ENCODE measurements around the gene CORO2A. TPM values are rescaled to one million over a fixed set of nuclear protein-coding genes. Genes with fewer than 3 reads are reported as not detected.

Gene CORO2A
- total RNA-seq, 1 donor from 2014 or later = 3.7 TPM

DNA sequence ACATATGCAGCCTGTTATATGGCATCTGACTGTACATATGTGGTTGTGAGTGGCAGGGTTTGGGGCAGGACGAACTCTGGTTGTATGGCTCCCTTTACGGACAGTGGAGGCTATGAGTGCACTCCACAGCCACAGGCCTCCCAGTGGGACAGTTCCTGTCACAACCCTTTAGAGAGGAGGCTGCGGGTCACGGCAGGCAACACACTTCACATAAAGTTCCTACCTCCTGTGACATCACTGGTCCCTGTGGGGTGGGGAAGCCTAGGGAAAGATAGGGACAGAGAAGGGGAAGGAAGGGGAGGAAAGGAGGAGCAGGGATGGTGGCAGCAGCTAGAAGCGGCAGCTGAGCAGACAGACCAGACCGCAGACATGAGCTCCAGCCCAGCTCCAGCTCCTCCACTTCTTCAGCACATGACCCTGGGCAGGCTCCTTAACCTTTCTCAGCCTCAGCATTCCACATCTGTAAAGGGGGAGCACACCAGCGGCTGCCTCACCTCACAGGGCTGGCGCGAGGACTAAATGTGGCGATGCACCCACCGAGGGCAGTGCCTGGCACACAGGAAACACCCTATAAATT lies 27.4 kb upstream of the CORO2A start:
- ATAC-seq (no peak), DNase-seq (ENCODE audit: low spot score) (no peak)

DNA sequence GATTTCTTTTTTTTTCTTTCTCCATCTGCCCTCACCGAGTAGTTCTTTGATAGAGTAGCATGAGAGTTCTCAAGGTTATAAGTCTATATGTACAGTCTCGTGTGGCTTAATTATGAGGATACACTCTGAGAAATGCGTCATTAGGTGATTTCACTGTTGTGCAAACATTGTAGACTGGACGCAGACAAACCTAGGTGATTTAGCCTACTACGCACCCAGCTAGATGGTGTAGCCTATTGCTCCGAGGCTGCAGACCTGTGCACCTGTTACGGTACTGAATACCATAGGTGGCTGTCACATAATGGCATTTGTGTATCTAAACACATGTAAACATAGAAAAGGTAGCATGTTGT lies 26.9 kb upstream of the CORO2A start:
- ATAC-seq = peak; percentile 37
- no peak for DNase-seq (ENCODE audit: low spot score)

- DNase-seq (ENCODE audit: low spot score) = peak; percentile 68
- peak; percentile 58 for ATAC-seq
Measured at GRCh38 chr9:98218562-98219363, 26.3 kb upstream of the CORO2A start.

GRCh38 chr9:98217255-98217654 lies 24.8 kb upstream of the CORO2A start:
- peak; percentile 89 for DNase-seq (ENCODE audit: low spot score)
- ATAC-seq = peak; percentile 79

DNA sequence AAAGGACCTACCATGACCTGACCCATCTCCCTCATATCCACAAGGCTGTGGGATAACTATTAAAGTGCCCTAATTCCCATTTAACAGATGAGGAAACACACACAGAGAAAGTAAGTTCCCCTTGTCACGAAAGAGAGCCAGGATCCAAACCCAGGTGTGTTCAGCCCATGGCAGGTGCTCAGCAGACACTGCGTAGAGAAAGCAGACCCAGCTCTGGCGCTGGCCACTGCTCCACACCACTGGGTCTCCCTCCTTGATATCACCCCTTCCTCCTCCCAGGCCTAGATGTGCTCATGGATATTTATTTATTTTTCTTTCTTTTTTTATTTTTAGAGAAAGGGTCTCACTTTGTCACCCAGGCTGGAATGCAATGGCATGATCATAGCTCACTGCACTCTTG lies 24.0 kb upstream of the CORO2A start:
- DNase-seq (ENCODE audit: low spot score) = no peak
- no peak for ATAC-seq

- ATAC-seq = no peak
- no peak for DNase-seq (ENCODE audit: low spot score)
Measured at GRCh38 chr9:98215821-98216220, 23.4 kb upstream of the CORO2A start.

DNA sequence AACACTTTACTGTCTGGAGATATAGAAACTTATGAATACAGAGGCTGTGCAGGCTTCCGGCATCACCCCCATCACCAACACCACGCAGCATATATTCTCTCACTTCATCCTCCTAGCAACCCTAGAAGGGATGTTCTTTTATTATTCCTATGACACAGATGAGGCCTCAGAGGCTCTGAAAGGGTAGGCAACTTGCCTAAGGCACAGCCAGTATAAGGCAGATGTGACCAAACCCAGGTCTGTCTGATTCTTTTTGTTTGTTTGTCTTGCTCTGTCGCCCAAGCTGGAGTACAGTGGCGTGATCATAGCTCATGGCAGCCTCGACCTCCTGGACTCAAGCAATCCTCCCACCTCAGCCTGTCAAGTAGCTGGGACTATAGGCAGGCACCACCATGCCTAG lies 22.8 kb upstream of the CORO2A start:
- ATAC-seq = peak; percentile 28
- no peak for DNase-seq (ENCODE audit: low spot score)

DNA sequence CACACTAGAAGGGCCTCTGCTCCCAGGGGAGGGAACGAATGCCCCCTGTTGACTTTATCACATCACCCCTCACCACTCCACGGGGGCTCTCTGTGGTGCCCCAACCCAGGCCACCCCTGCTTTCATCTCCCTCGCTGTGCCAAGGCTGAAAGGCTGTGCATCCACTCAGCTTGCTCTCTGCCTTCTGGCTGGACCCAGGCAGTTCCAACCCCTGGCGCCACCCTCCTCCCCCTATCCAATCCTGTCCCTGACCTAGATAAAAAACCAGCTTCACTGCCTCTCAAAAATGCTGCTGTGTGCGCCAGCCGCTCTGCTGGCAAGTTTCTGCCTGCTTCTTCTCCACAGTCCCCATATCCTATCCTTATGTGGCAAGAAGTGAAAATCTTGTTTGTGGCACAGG lies 22.4 kb upstream of the CORO2A start:
- peak; percentile 71 for ATAC-seq

GRCh38 chr9:98211260-98211659 lies 18.8 kb upstream of the CORO2A start:
- DNase-seq (ENCODE audit: low spot score) (no peak), ATAC-seq (peak; percentile 4)

More for the DNA sequence above, 22.4 kb upstream of the CORO2A start:
- DNase-seq (ENCODE audit: low spot score) = peak; percentile 88

DNA sequence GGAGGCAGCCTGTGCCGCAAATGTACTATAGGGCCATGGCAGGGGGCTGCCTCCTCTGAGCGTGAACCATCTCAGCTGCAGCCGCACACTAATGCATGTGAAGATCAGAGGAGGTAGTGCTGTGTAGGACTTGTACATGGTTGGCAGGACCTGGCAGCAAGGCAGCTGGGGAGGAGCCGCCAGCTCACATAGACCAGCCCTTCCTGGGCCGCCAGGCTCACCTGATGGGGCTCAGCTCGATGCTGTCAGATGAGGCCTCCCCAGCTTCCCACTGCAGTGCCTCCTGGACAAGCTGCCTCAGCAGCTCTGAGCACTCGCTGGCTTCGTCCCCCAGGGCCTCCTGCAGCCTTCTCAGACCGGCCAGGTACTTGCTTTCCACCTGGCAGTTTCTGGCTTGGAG lies 18.0 kb upstream of the CORO2A start:
- peak; percentile 57 for ATAC-seq
- no peak for DNase-seq (ENCODE audit: low spot score)

- DNase-seq (ENCODE audit: low spot score) (no peak), ATAC-seq (no peak)
Measured at GRCh38 chr9:98209530-98209929, 17.1 kb upstream of the CORO2A start.

DNA sequence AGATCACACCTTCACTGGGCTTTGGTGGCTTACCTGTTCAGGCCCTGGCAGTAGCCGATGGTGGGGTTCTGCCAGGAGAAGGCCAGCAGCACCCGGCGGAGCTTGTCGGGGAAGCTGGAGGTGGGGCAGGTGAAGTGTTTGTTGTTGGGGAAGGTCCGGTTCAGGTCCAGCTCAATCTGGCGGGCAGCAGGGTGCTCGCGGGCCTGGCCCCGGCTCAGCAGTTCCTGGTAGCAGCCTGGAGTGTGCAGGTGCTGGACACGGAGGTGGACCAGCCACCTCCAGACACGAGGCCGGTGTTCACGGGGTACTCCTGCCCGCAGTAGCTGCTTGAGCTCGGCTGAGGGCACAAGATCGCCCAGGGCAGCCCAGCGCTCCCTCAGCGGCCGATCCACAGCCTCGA lies 16.2 kb upstream of the CORO2A start:
- DNase-seq (ENCODE audit: low spot score) (no peak), ATAC-seq (peak; percentile 3)

GRCh38 chr9:98207606-98208005 lies 15.2 kb upstream of the CORO2A start:
- DNase-seq (ENCODE audit: low spot score) = no peak

GRCh38 chr9:98206754-98207153 lies 14.3 kb upstream of the CORO2A start:
- DNase-seq (ENCODE audit: low spot score) (no peak), ATAC-seq (no peak)

More at GRCh38 chr9:98207606-98208005, 15.2 kb upstream of the CORO2A start:
- ATAC-seq = peak; percentile 28

GRCh38 chr9:98204692-98205091 lies 12.3 kb upstream of the CORO2A start:
- ATAC-seq = no peak
- no peak for DNase-seq (ENCODE audit: low spot score)

GRCh38 chr9:98203153-98203552 lies 10.7 kb upstream of the CORO2A start:
- ATAC-seq (no peak), DNase-seq (ENCODE audit: low spot score) (no peak)

DNA sequence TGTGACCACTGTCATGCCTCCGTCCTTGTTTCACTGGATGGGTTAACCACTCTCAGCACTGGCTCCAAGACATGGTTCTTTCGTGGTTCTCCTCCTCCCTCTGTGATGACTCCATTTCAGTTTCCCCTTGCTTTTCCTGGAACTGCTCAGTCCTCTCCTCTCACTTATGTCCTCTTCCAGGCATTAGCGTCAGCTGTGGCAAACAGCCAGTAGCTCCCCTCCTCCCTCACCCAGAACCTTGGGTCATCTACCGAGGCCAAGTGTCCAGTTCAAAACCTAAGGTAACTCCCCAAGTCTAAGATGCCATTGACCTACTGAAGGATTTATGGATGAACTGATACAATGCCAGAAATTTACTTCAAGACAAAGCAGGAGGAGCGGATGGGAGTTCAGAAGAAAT lies 9.8 kb upstream of the CORO2A start:
- ATAC-seq (peak; percentile 2), DNase-seq (ENCODE audit: low spot score) (no peak)

DNA sequence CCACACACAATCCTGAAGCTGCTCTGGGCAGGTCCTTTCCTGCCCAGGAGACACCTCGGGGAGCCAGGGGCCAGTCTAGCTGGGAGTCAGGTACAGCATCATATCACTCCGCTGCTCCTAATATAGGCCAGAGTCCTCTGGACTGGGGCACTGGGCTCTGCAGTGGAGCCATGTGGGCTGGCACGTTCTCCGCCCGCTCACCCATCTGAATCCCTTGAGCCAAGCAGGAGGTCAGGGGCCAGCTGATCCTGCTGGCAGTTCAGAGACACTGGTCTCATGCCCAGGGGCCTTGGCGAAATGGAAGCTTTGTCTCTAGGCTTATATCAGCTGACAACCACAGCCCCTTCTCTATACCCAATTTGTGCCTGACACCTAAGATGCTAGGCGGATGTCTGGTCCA lies 9.3 kb upstream of the CORO2A start:
- ATAC-seq = peak; percentile 83

DNA sequence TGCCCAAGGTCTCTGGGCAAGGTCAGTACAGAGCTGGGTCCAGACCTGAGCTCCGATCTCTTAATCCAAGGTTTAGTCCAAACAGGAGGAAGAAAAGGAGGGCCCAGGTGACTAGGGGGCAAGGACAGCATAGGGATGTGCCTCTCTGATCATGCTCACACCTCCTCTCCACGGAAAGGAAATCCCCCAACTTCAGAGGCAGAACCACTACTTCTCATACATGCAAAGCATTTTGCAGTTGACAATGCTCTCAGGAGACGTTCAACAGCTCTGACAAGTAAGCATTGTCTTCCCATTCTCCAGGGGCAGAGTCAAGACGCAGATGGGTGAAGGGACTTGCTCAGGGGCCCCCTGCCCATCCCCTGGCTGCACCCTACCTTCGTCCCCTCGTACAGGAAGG lies 8.7 kb upstream of the CORO2A start:
- no peak for ATAC-seq
- no peak for DNase-seq (ENCODE audit: low spot score)

More for the DNA sequence above, 9.3 kb upstream of the CORO2A start:
- DNase-seq (ENCODE audit: low spot score) = peak; percentile 78

- no peak for ATAC-seq
- no peak for DNase-seq (ENCODE audit: low spot score)
Measured at GRCh38 chr9:98199388-98200033, 7.1 kb upstream of the CORO2A start.

- ATAC-seq (no peak), DNase-seq (ENCODE audit: low spot score) (no peak)
Measured at GRCh38 chr9:98195671-98196070, 3.2 kb upstream of the CORO2A start.

DNA sequence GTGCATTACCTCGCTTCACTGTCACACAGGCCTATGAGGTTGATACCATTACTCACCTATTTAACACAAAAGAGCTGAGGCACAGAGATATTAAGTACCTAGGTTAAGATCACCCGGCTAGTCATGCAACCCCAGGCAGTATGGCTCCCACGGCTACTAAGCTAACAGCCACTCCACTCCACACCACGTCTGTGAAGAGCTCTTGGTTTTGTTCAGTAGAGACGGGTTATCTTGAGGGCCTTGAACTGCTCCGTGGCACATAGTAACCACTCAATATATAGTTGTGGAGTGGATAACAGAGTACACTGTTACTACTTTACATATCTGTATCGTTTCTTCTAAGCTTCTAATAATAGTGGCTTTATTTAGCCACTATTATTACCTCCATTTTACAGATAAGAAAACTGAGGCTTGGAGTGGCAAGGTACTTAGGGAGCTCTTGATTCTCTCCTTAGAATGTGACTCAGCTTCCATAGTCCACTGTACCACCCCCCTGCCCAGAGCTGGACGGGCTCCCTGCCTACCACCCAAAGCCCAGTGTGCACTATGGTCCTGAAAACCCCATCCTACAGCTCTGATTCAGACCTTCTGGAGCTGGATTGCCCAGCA lies 1.0 kb upstream of the CORO2A start:
- DNase-seq (ENCODE audit: low spot score) (no peak), ATAC-seq (no peak)

All from left lobe of liver (tissue), 2 donors.